SU-DHL-6 (cell line): ENCODE data around the gene PRDM4.

ENCODE experiments used
- CTCF ChIP-seq: fragments of 200-600 bp; sonication (generic); IDR thresholded peaks from one replicate; pipeline ENCODE4 v1.5.1; 2017; ENCODE audit warnings: antibody characterized with exemption, mild to moderate bottlenecking, low read length, moderate library complexity; ENCODE audit not compliant: insufficient read depth, poor library complexity, severe bottlenecking
- EZH2phosphoT487 ChIP-seq: fragments of 200-600 bp; sonication (generic), shearing (Covaris generic); conservative IDR thresholded peaks from 2 replicates; pipeline ENCODE4 v1.6.1; 2018; ENCODE audit warnings: mild to moderate bottlenecking, antibody characterized with exemption, low read length, moderate library complexity, mixed read lengths

- no peak for TF ChIP-seq CTCF
- no peak for TF ChIP-seq EZH2phosphoT487
Observed at GRCh38 chr12:107775093-107775721, 14.3 kb upstream of the PRDM4 start.
